ENCODE measurements around the gene PINK1. TPM values are rescaled to one million over a fixed set of nuclear protein-coding genes. Genes with fewer than 3 reads are reported as not detected.

The PINK1 gene
- total RNA-seq, 1 donor from 2014 or later: 57.2 TPM

GRCh38 chr1:20589331-20590278, 43.7 kb upstream of the PINK1 start:
- ATAC-seq (peak; percentile 73 to 77), DNase-seq (peak; percentile 72)
- intact Hi-C loops (cut with DNase I): no loop called here
- Histone ChIP-seq H3K4me3 (peak overlapping the region; percentile 39), H3K36me3 (no peaks in the 10 kb centered on the region), H3K27me3 (ENCODE audit: low read depth) (peaks cover 32% of the 10 kb centered on the region), H3K4me1 (peaks cover 14% of the 10 kb centered on the region), H3K9me3 (no peaks in the 10 kb centered on the region), H3K27ac (peak overlapping the region; percentile 64)
- TF ChIP-seq CTCF (IDR thresholded peaks at IDR 0.05): no peak

- H3K27me3 ChIP-seq (ENCODE audit: low read depth): peaks cover 27% of the 10 kb centered on the region
- peak overlapping the region; percentile 64 for H3K27ac ChIP-seq
- DNase-seq (peak; percentile 75), ATAC-seq (peak; percentile 67 to 72)
- intact Hi-C loops (cut with DNase I): no loop called here
- H3K9me3 ChIP-seq: no peaks in the 10 kb centered on the region
- H3K4me1 ChIP-seq: peaks cover 14% of the 10 kb centered on the region
- no peaks in the 10 kb centered on the region for H3K36me3 ChIP-seq
- no peak for TF ChIP-seq CTCF (IDR thresholded peaks at IDR 0.05)
- H3K4me3 ChIP-seq: peak overlapping the region; percentile 39
Measured at GRCh38 chr1:20590306-20590777, 42.9 kb upstream of the PINK1 start.

GRCh38 chr1:20593756-20594155, 39.5 kb upstream of the PINK1 start:
- Histone ChIP-seq H3K9me3 (no peaks in the 10 kb centered on the region), H3K27ac (no peak overlapping the region), H3K36me3 (no peaks in the 10 kb centered on the region), H3K4me3 (no peak overlapping the region), H3K27me3 (ENCODE audit: low read depth) (peaks cover 14% of the 10 kb centered on the region), H3K4me1 (peaks cover 20% of the 10 kb centered on the region)
- TF ChIP-seq CTCF (IDR thresholded peaks at IDR 0.05): no peak
- DNase-seq (no peak), ATAC-seq (no peak)
- intact Hi-C loops (cut with DNase I): no loop called here

- Histone ChIP-seq H3K36me3 (no peaks in the 10 kb centered on the region), H3K4me1 (peaks cover 10% of the 10 kb centered on the region), H3K27me3 (ENCODE audit: low read depth) (peaks cover 8% of the 10 kb centered on the region), H3K27ac (no peak overlapping the region), H3K9me3 (no peaks in the 10 kb centered on the region), H3K4me3 (no peak overlapping the region)
- DNase-seq: no peak
- intact Hi-C loops (cut with DNase I): no loop called here
- TF ChIP-seq CTCF (IDR thresholded peaks at IDR 0.05): no peak
- ATAC-seq: no peak
Measured at GRCh38 chr1:20594746-20595145, 38.5 kb upstream of the PINK1 start.

- Histone ChIP-seq H3K27ac (no peak overlapping the region), H3K27me3 (ENCODE audit: low read depth) (peaks cover 4% of the 10 kb centered on the region), H3K4me3 (no peak overlapping the region), H3K9me3 (no peaks in the 10 kb centered on the region), H3K4me1 (peaks cover 8% of the 10 kb centered on the region), H3K36me3 (no peaks in the 10 kb centered on the region)
- DNase-seq (no peak), ATAC-seq (no peak)
- no peak for TF ChIP-seq CTCF (IDR thresholded peaks at IDR 0.05)
- intact Hi-C loops (cut with DNase I): no loop called here
Measured at GRCh38 chr1:20596106-20596505, 37.2 kb upstream of the PINK1 start.
